GM12878 (cell line): ENCODE results near the gene KIAA0319L.

Source experiments
- CHD2 ChIP-seq: IDR thresholded peaks from 2 replicates; pipeline ENCODE4 v1.6.1; 2011; ENCODE audit warnings: low read depth, low read length, improper control_type of control experiment, borderline replicate concordance
- CREB1 ChIP-seq: IDR thresholded peaks from 2 replicates; pipeline ENCODE4 v1.6.1; 2012; ENCODE audit warnings: low read depth, mild to moderate bottlenecking, inconsistent platforms
- CTCF ChIP-seq, 3 experiments: IDR thresholded peaks in 2 of 3; conservative IDR thresholded peaks in 1 of 3; 2 replicates each; pipeline ENCODE4 v1.5.1; 2011; ENCODE audit warnings: low read depth in 3 of 3, low read length in 3 of 3, mild to moderate bottlenecking in 3 of 3, control low read depth in 2 of 3, moderate library complexity in 2 of 3, inconsistent platforms in 1 of 3, mixed read lengths in 1 of 3; ENCODE audit not compliant: control insufficient read depth in 2 of 3, insufficient read depth in 1 of 3; ENCODE audit errors: extremely low read depth in 1 of 3
- EGR1 ChIP-seq, 2 experiments: IDR thresholded peaks; 1 replicate in 1 of 2; 2 replicates in 1 of 2; pipeline ENCODE4 v1.6.1; 2011 to 2012; ENCODE audit warnings: low read depth in 2 of 2, low read length in 2 of 2, borderline replicate concordance in 1 of 2, mild to moderate bottlenecking in 1 of 2, moderate library complexity in 1 of 2
- POLR2A ChIP-seq: IDR thresholded peaks from 2 replicates; pipeline ENCODE4 v1.6.1; 2011; ENCODE audit warnings: low read depth, mild to moderate bottlenecking, low read length
- TBL1XR1 ChIP-seq: IDR thresholded peaks from 2 replicates; pipeline ENCODE4 v1.6.1; 2012; ENCODE audit warnings: low read depth, low read length, improper control_type of control experiment

- TF ChIP-seq CTCF (IDR thresholded peaks at IDR 0.05 in 2 of 3, conservative IDR thresholded peaks at IDR 0.05 in 1 of 3; ENCODE audit: control insufficient read depth in 2 of 3, extremely low read depth in 1 of 3, insufficient read depth in 1 of 3, low read depth in 3 of 3, low read length in 3 of 3): no peak
- TF ChIP-seq EGR1 (IDR thresholded peaks at IDR 0.05; ENCODE audit: borderline replicate concordance in 1 of 2, low read depth in 2 of 2, low read length in 2 of 2): no peak
- TF ChIP-seq POLR2A: no peak
- no peak for TF ChIP-seq CHD2
- TF ChIP-seq CREB1: no peak
- no peak for TF ChIP-seq TBL1XR1
These were observed 37.0 kb upstream of the KIAA0319L start for GRCh38 chr1:35594005-35594760.
